ENCODE measurements around the gene CHRM4. TPM values are rescaled to one million over a fixed set of nuclear protein-coding genes. Genes with fewer than 3 reads are reported as not detected.
"Not testable (repeated sequence)": the region's sequence is repeated elsewhere in the genome, so short reads cannot be mapped to it uniquely, and the experiment has no call there.

The CHRM4 gene
- total and polyA plus RNA-seq, 7 experiments from 2014 or later = 0.15 to 3.5 (median 0.48) TPM; not detected in 2

- Histone ChIP-seq H3K4me1 (ENCODE audit: control insufficient read depth in 2 of 2, insufficient read depth in 2 of 2, low read length in 2 of 2) (peaks cover 8% of the 10 kb centered on the region in 2 donors), H3K4me3 (ENCODE audit: low read length) (peak within 1 kb of the TSS; percentile 67), H3K36me3 (ENCODE audit: control insufficient read depth in 2 of 3, insufficient read depth in 3 of 3, low read length in 3 of 3) (peaks cover 0 to 26% (median 0%) of the 10 kb centered on the region in 3 experiments), H3K9me3 (ENCODE audit: control insufficient read depth in 2 of 3, low read length in 3 of 3) (no peaks in the 10 kb centered on the region), H3K27me3 (ENCODE audit: control insufficient read depth in 2 of 2, insufficient read depth in 2 of 2, low read length in 2 of 2) (peaks cover 0 to 4% of the 10 kb centered on the region in 2 donors), H3K27ac (ENCODE audit: low read depth, low read length) (peak within 1 kb of the TSS; percentile 75)
- H3K36me3 Mint-ChIP-seq = peaks cover 0 to 18% (median 6%) of the 10 kb centered on the region in 5 donors
- peak; percentile 15 for ATAC-seq
- peaks cover 6 to 28% (median 13%) of the 10 kb centered on the region in 5 donors for H3K27me3 Mint-ChIP-seq
- peaks cover 0 to 4% (median 0%) of the 10 kb centered on the region in 11 donors for H3K9me3 Mint-ChIP-seq
- ChIA-PET CTCF (no interaction called here), POLR2A (interaction anchor here (1.0 kb wide), 1 partner anchor 33 kb away, joined by 3 read pairs; the partner anchor contains the start of gene DGKZ)
- peaks cover 4 to 13% (median 10%) of the 10 kb centered on the region in 7 donors for H3K4me1 Mint-ChIP-seq
- peak within 1 kb of the TSS; percentile 74 to 87 (median 80) for H3K4me3 Mint-ChIP-seq
- H3K27ac Mint-ChIP-seq = peak within 1 kb of the TSS in 5 of 9 donors; percentile 63 to 82 (median 75)
- peak in 1 of 9 donors; percentile 46 for DNase-seq
- intact Hi-C loops (cut with micrococcal nuclease) = loop anchor here (5.0 to 10.0 kb wide), 2 partner anchors 34 to 294 kb away; partner anchors contain the start of gene DGKZ (in 1 of the 2)
Observed at GRCh38 chr11:46381048-46381818, 10.3 kb downstream of the CHRM4 start, which contains the start of gene MDK. MDK (plus strand) TSS chr11:46381669; CDS start chr11:46382058, 389 bp downstream.

GRCh38 chr11:46380340-46381047 is 11.1 kb downstream of the CHRM4 start:
- Histone ChIP-seq H3K27me3 (ENCODE audit: control insufficient read depth in 2 of 2, insufficient read depth in 2 of 2, low read length in 2 of 2) (peaks cover 0 to 4% of the 10 kb centered on the region in 2 donors), H3K4me1 (ENCODE audit: control insufficient read depth in 2 of 2, insufficient read depth in 2 of 2, low read length in 2 of 2) (peaks cover 8% of the 10 kb centered on the region in 2 donors), H3K4me3 (ENCODE audit: low read length) (peak overlapping the region; percentile 67), H3K27ac (ENCODE audit: low read depth, low read length) (peak overlapping the region; percentile 75), H3K9me3 (ENCODE audit: control insufficient read depth in 2 of 3, low read length in 3 of 3) (no peaks in the 10 kb centered on the region), H3K36me3 (ENCODE audit: control insufficient read depth in 2 of 3, insufficient read depth in 3 of 3, low read length in 3 of 3) (peaks cover 0 to 34% (median 2%) of the 10 kb centered on the region in 3 experiments)
- peaks cover 0 to 4% (median 0%) of the 10 kb centered on the region in 11 donors for H3K9me3 Mint-ChIP-seq
- peaks cover 0 to 18% (median 6%) of the 10 kb centered on the region in 5 donors for H3K36me3 Mint-ChIP-seq
- POLR2A ChIA-PET = interaction anchor here (2.2 kb wide), 1 partner anchor 32 kb away, joined by 9 read pairs; no protein-coding TSS in a partner anchor
- peak in 5 of 9 donors; percentile 29 to 76 (median 44) for DNase-seq
- intact Hi-C loops (cut with micrococcal nuclease) = loop anchor here (5.0 to 10.0 kb wide), 2 partner anchors 33 to 294 kb away; partner anchors contain the start of gene DGKZ (in 1 of the 2)
- peak overlapping the region in 8 of 9 donors; percentile 63 to 88 (median 78) for H3K27ac Mint-ChIP-seq
- peak overlapping the region; percentile 68 to 87 (median 79) for H3K4me3 Mint-ChIP-seq
- ATAC-seq = peak; percentile 57
- CTCF ChIA-PET = no interaction called here
- H3K27me3 Mint-ChIP-seq = peaks cover 0 to 22% (median 7%) of the 10 kb centered on the region in 5 donors
- peaks cover 0 to 13% (median 10%) of the 10 kb centered on the region in 7 donors for H3K4me1 Mint-ChIP-seq

- H3K36me3 Mint-ChIP-seq = peaks cover 0 to 21% (median 10%) of the 10 kb centered on the region in 5 donors
- CTCF ChIA-PET; H3K4me3 ChIP-seq (ENCODE audit: low read length); H3K27me3 ChIP-seq (ENCODE audit: control insufficient read depth in 2 of 2, insufficient read depth in 2 of 2, low read length in 2 of 2); H3K4me1 ChIP-seq (ENCODE audit: control insufficient read depth in 2 of 2, insufficient read depth in 2 of 2, low read length in 2 of 2); DNase-seq; H3K9me3 Mint-ChIP-seq; H3K9me3 ChIP-seq (ENCODE audit: control insufficient read depth in 2 of 3, low read length in 3 of 3): not testable (repeated sequence)
- POLR2A ChIA-PET = interaction anchor here (2.2 kb wide), 1 partner anchor 31 kb away, joined by 9 read pairs; no protein-coding TSS in a partner anchor
- peak; percentile 3 for ATAC-seq
- peak overlapping the region in 8 of 10 donors; percentile 19 to 87 (median 46) for H3K4me3 Mint-ChIP-seq
- intact Hi-C loops (cut with micrococcal nuclease) = loop anchor here (5.0 to 10.0 kb wide), 2 partner anchors 32 to 295 kb away; partner anchors contain the start of gene DGKZ (in 1 of the 2)
- peak overlapping the region; percentile 75 for H3K27ac ChIP-seq (ENCODE audit: low read depth, low read length)
- H3K4me1 Mint-ChIP-seq = peaks cover 0 to 13% (median 10%) of the 10 kb centered on the region in 7 donors
- peaks cover 0 to 15% (median under 1%) of the 10 kb centered on the region in 5 donors for H3K27me3 Mint-ChIP-seq
- H3K27ac Mint-ChIP-seq = peak overlapping the region in 7 of 9 donors; percentile 49 to 91 (median 77)
- H3K36me3 ChIP-seq (ENCODE audit: control insufficient read depth in 2 of 3, insufficient read depth in 3 of 3, low read length in 3 of 3) = peaks cover 6 to 42% (median 10%) of the 10 kb centered on the region in 3 experiments
Observed at GRCh38 chr11:46379482-46380293, 11.9 kb downstream of the CHRM4 start.

GRCh38 chr11:46378811-46379481 is 12.6 kb downstream of the CHRM4 start:
- POLR2A ChIA-PET = interaction anchor here (0.8 to 2.2 kb wide), 4 partner anchors 13 to 37 kb away, joined by 3 to 9 read pairs (median 4); no protein-coding TSS in a partner anchor
- peaks cover 0 to 2% of the 10 kb centered on the region in 2 donors for H3K27me3 ChIP-seq (ENCODE audit: control insufficient read depth in 2 of 2, insufficient read depth in 2 of 2, low read length in 2 of 2)
- ATAC-seq (peak; percentile 24), DNase-seq (no peak)
- H3K27ac Mint-ChIP-seq = peak overlapping the region in 6 of 9 donors; percentile 49 to 91 (median 70)
- peaks cover 0 to 13% (median 10%) of the 10 kb centered on the region in 7 donors for H3K4me1 Mint-ChIP-seq
- peaks cover 8% of the 10 kb centered on the region in 2 donors for H3K4me1 ChIP-seq (ENCODE audit: control insufficient read depth in 2 of 2, insufficient read depth in 2 of 2, low read length in 2 of 2)
- CTCF ChIA-PET = interaction anchor here (0.9 to 1.5 kb wide), 2 partner anchors 27 to 63 kb away, joined by 4 to 5 read pairs; no protein-coding TSS in a partner anchor
- H3K27ac ChIP-seq (ENCODE audit: low read depth, low read length) = peak overlapping the region; percentile 41
- H3K9me3 Mint-ChIP-seq = peaks cover 0 to 4% (median 0%) of the 10 kb centered on the region in 11 donors
- H3K36me3 Mint-ChIP-seq = peaks cover 0 to 21% (median 10%) of the 10 kb centered on the region in 5 donors
- peaks cover 0 to 14% (median 0%) of the 10 kb centered on the region in 5 donors for H3K27me3 Mint-ChIP-seq
- no peaks in the 10 kb centered on the region for H3K9me3 ChIP-seq (ENCODE audit: control insufficient read depth in 2 of 3, low read length in 3 of 3)
- H3K4me3 ChIP-seq (ENCODE audit: low read length) = no peak overlapping the region
- H3K36me3 ChIP-seq (ENCODE audit: control insufficient read depth in 2 of 3, insufficient read depth in 3 of 3, low read length in 3 of 3) = peaks cover 7 to 49% (median 15%) of the 10 kb centered on the region in 3 experiments
- H3K4me3 Mint-ChIP-seq = peak overlapping the region in 7 of 10 donors; percentile 16 to 61 (median 40)
- intact Hi-C loops (cut with micrococcal nuclease) = loop anchor here in 1 of 2 donors (1.0 kb wide), 1 partner anchor 10 kb away; no protein-coding TSS in a partner anchor

- ATAC-seq (no peak), DNase-seq (no peak)
- no peaks in the 10 kb centered on the region for H3K27me3 ChIP-seq (ENCODE audit: control insufficient read depth in 2 of 2, insufficient read depth in 2 of 2, low read length in 2 of 2)
- H3K36me3 ChIP-seq (ENCODE audit: control insufficient read depth in 2 of 3, insufficient read depth in 3 of 3, low read length in 3 of 3) = peaks cover 13 to 56% (median 18%) of the 10 kb centered on the region in 3 experiments
- no peaks in the 10 kb centered on the region for H3K9me3 ChIP-seq (ENCODE audit: control insufficient read depth in 2 of 3, low read length in 3 of 3)
- no peak overlapping the region for H3K4me3 ChIP-seq (ENCODE audit: low read length)
- no peak overlapping the region for H3K27ac ChIP-seq (ENCODE audit: low read depth, low read length)
- CTCF ChIA-PET = interaction anchor here (0.9 to 1.5 kb wide), 3 partner anchors 9 to 63 kb away, joined by 3 to 5 read pairs (median 4); no protein-coding TSS in a partner anchor
- intact Hi-C loops (cut with micrococcal nuclease) = loop anchor here in 1 of 2 donors (1.0 kb wide), 1 partner anchor 9 kb away; no protein-coding TSS in a partner anchor
- peak overlapping the region in 1 of 10 donors; percentile 56 for H3K4me3 Mint-ChIP-seq
- peaks cover 0 to 21% (median 10%) of the 10 kb centered on the region in 5 donors for H3K36me3 Mint-ChIP-seq
- peaks cover 0 to 8% (median 0%) of the 10 kb centered on the region in 5 donors for H3K27me3 Mint-ChIP-seq
- peaks cover 8% of the 10 kb centered on the region in 2 donors for H3K4me1 ChIP-seq (ENCODE audit: control insufficient read depth in 2 of 2, insufficient read depth in 2 of 2, low read length in 2 of 2)
- H3K4me1 Mint-ChIP-seq = peaks cover 0 to 13% (median 10%) of the 10 kb centered on the region in 7 donors
- POLR2A ChIA-PET = interaction anchor here (0.6 to 2.2 kb wide), 6 partner anchors 9 to 126 kb away, joined by 3 to 9 read pairs (median 4); no protein-coding TSS in a partner anchor
- H3K27ac Mint-ChIP-seq = peak overlapping the region in 4 of 9 donors; percentile 42 to 62 (median 47)
- peaks cover 0 to 4% (median 0%) of the 10 kb centered on the region in 11 donors for H3K9me3 Mint-ChIP-seq
Observed at GRCh38 chr11:46378296-46378695, 13.3 kb downstream of the CHRM4 start.
